GM10266 (cell line): ENCODE data around the gene ANKRD9.
"Not testable (repeated sequence)": the region's sequence is repeated elsewhere in the genome, so short reads cannot be mapped to it uniquely, and the experiment has no call there.

Source experiments
- DNase-seq: peaks from one replicate; pipeline ENCODE4 v3.0.0; 2012; ENCODE audit errors: extremely low spot score
- CTCF ChIP-seq: IDR thresholded peaks from 2 replicates; pipeline ENCODE4 v1.5.1; 2012; ENCODE audit warnings: mild to moderate bottlenecking, low read depth; ENCODE audit not compliant: control insufficient read depth, insufficient read depth; ENCODE audit errors: missing control alignments

Gene ANKRD9

GRCh38 chr14:102509746-102510615 is at the start of gene ANKRD9:
TSS of gene ANKRD9 (minus strand) at chr14:102509776. CDS start at chr14:102507889, 1,887 bp downstream.
- DNase-seq: peak; percentile 100
- no peak for TF ChIP-seq CTCF

GRCh38 chr14:102558556-102558955 is 49.0 kb upstream of the ANKRD9 start:
- DNase-seq: no peak
- no peak for TF ChIP-seq CTCF

- no peak for DNase-seq
- no peak for TF ChIP-seq CTCF
Observed at GRCh38 chr14:102557434-102558226, 48.1 kb upstream of the ANKRD9 start.

- TF ChIP-seq CTCF: no peak
- DNase-seq: no peak
Observed at GRCh38 chr14:102556098-102556677, 46.6 kb upstream of the ANKRD9 start.

- DNase-seq: peak; percentile 81
- TF ChIP-seq CTCF: no peak
Observed at GRCh38 chr14:102554821-102555819, 45.5 kb upstream of the ANKRD9 start.

GRCh38 chr14:102551995-102552705 is 42.6 kb upstream of the ANKRD9 start:
- no peak for TF ChIP-seq CTCF
- no peak for DNase-seq

- DNase-seq: not testable (repeated sequence)
Observed at GRCh38 chr14:102550927-102551401, 41.4 kb upstream of the ANKRD9 start.
